BLaER1 (cell line): ENCODE measurements around the gene HOXD8.

Experiments
- H3K27ac ChIP-seq: shearing (Covaris generic); formaldehyde crosslinking; 2 replicates; pipeline ENCODE4 v1.8.1; 2022
- H3K27me3 ChIP-seq: shearing (Covaris generic); formaldehyde crosslinking; 2 replicates; pipeline ENCODE4 v1.8.1; 2022
- H3K36me3 ChIP-seq: shearing (Covaris generic); formaldehyde crosslinking; 2 replicates; pipeline ENCODE4 v1.8.1; 2022
- H3K4me1 ChIP-seq: shearing (Covaris generic); formaldehyde crosslinking; 2 replicates; pipeline ENCODE4 v1.8.1; 2022
- H3K4me2 ChIP-seq: shearing (Covaris generic); formaldehyde crosslinking; 2 replicates; pipeline ENCODE4 v1.8.1; 2022
- H3K4me3 ChIP-seq: shearing (Covaris generic); formaldehyde crosslinking; 2 replicates; pipeline ENCODE4 v1.8.1; 2022
- H3K9ac ChIP-seq: shearing (Covaris generic); formaldehyde crosslinking; 2 replicates; pipeline ENCODE4 v1.8.1; 2022
- H3K9me3 ChIP-seq: shearing (Covaris generic); formaldehyde crosslinking; 2 replicates; pipeline ENCODE4 v1.8.1; 2022
- H4K20me1 ChIP-seq: shearing (Covaris generic); formaldehyde crosslinking; 2 replicates; pipeline ENCODE4 v1.8.1; 2022
- Cebpa-rat ChIP-seq: shearing (Covaris generic); IDR thresholded peaks from 2 replicates; pipeline ENCODE4 v1.8.1; 2022

Gene HOXD8

GRCh38 chr2:176158855-176159662, 29.6 kb downstream of the HOXD8 start:
- Histone ChIP-seq H3K36me3 (no peaks in the 10 kb centered on the region), H4K20me1 (no peaks in the 10 kb centered on the region), H3K9ac (no peak overlapping the region), H3K27ac (no peak overlapping the region), H3K9me3 (peaks cover 75% of the 10 kb centered on the region), H3K27me3 (peaks cover 86% of the 10 kb centered on the region), H3K4me2 (no peak overlapping the region), H3K4me3 (no peak overlapping the region), H3K4me1 (no peaks in the 10 kb centered on the region)
- no peak for TF ChIP-seq Cebpa-rat

GRCh38 chr2:176159663-176160250, 30.3 kb downstream of the HOXD8 start:
- H3K36me3 ChIP-seq, result no peaks in the 10 kb centered on the region
- peaks cover 82% of the 10 kb centered on the region for H3K9me3 ChIP-seq
- no peak overlapping the region for H3K27ac ChIP-seq
- no peak overlapping the region for H3K4me2 ChIP-seq
- H3K9ac ChIP-seq, result no peak overlapping the region
- no peaks in the 10 kb centered on the region for H4K20me1 ChIP-seq
- no peak for TF ChIP-seq Cebpa-rat
- no peak overlapping the region for H3K4me3 ChIP-seq
- no peaks in the 10 kb centered on the region for H3K4me1 ChIP-seq
- H3K27me3 ChIP-seq, result peaks cover 85% of the 10 kb centered on the region

DNA sequence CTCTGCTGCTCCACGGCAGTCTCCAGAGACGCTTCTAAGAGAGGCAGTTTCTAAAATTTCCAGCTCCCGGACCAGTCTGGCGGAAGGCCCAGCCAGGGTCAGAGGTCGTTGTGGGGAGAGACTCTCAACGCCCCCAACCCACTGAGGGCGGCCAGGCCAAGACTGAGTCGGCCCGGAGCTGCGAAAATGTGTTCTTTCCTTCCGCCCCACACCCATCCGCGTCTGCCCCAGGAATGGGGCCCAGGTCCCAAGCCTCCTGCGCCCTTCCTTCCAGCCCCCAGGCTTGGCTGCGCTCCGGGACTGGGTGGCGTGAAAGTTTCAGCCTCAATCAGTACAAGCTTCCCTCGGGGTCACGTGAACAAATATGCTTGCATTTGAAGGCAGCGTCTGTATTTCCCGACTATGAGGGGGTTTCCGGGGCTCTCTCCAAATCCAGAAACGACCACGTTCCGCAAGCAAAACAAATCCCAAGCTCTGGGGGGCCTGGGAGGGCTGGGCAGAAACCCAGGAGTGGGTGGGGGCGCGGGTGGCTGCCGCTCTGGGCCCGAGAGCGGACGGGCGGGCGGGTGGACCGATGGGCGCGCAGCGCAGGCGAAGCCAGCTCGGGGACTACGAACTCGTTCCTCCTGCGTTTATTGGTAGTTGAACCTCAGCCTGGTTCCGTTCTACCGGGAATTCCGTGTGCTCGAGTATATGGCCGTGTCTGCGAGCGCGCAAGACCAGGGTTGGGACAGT, 30.9 kb downstream of the HOXD8 start:
- TF ChIP-seq Cebpa-rat, result no peak
- Histone ChIP-seq H3K4me1 (no peaks in the 10 kb centered on the region), H3K27me3 (peaks cover 85% of the 10 kb centered on the region), H3K36me3 (no peaks in the 10 kb centered on the region), H3K9me3 (peaks cover 89% of the 10 kb centered on the region), H3K4me2 (no peak overlapping the region), H3K4me3 (no peak overlapping the region), H3K9ac (no peak overlapping the region), H4K20me1 (no peaks in the 10 kb centered on the region), H3K27ac (no peak overlapping the region)

GRCh38 chr2:176160986-176161824, 31.7 kb downstream of the HOXD8 start:
- peaks cover 80% of the 10 kb centered on the region for H3K27me3 ChIP-seq
- TF ChIP-seq Cebpa-rat, result no peak
- H3K9me3 ChIP-seq, result peaks cover 90% of the 10 kb centered on the region
- H3K4me2 ChIP-seq, result no peak overlapping the region
- H3K4me3 ChIP-seq, result no peak overlapping the region
- no peak overlapping the region for H3K9ac ChIP-seq
- no peak overlapping the region for H3K27ac ChIP-seq
- no peaks in the 10 kb centered on the region for H4K20me1 ChIP-seq
- H3K36me3 ChIP-seq, result no peaks in the 10 kb centered on the region
- H3K4me1 ChIP-seq, result no peaks in the 10 kb centered on the region

- no peak for TF ChIP-seq Cebpa-rat
- Histone ChIP-seq H3K36me3 (no peaks in the 10 kb centered on the region), H3K4me3 (no peak overlapping the region), H3K9me3 (peaks cover 81% of the 10 kb centered on the region), H3K27me3 (peaks cover 71% of the 10 kb centered on the region), H3K27ac (no peak overlapping the region), H3K4me1 (no peaks in the 10 kb centered on the region), H3K9ac (no peak overlapping the region), H4K20me1 (no peaks in the 10 kb centered on the region), H3K4me2 (no peak overlapping the region)
Observed at GRCh38 chr2:176161825-176162626, 32.5 kb downstream of the HOXD8 start.

GRCh38 chr2:176162911-176163671, 33.6 kb downstream of the HOXD8 start:
- no peak overlapping the region for H3K9ac ChIP-seq
- H3K4me1 ChIP-seq, result no peaks in the 10 kb centered on the region
- no peak overlapping the region for H3K4me2 ChIP-seq
- H3K27ac ChIP-seq, result no peak overlapping the region
- H3K36me3 ChIP-seq, result no peaks in the 10 kb centered on the region
- peaks cover 61% of the 10 kb centered on the region for H3K27me3 ChIP-seq
- TF ChIP-seq Cebpa-rat, result no peak
- no peaks in the 10 kb centered on the region for H4K20me1 ChIP-seq
- H3K9me3 ChIP-seq, result peaks cover 71% of the 10 kb centered on the region
- H3K4me3 ChIP-seq, result no peak overlapping the region

DNA sequence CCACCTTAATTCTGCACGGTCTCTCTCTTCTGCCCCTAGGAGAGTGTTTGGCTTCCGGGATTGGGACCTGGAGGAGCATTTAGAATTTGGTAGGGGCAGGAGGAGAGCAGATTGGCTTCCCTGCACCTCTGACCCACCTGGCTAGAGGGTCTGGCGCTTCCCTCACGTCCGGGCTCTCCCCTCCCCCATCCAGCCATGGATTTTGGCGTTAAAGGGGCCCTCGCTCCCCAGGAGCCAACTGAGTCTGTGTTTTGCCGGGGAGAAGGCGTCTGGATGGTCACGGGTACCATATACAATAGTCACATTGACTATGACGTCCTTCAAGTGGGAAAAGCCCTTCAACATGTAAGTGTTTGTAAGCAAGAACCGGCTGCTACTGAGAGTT, 34.2 kb downstream of the HOXD8 start:
- H3K4me1 ChIP-seq, result no peaks in the 10 kb centered on the region
- peaks cover 55% of the 10 kb centered on the region for H3K27me3 ChIP-seq
- H3K4me3 ChIP-seq, result no peak overlapping the region

GRCh38 chr2:176164201-176164600, 34.7 kb downstream of the HOXD8 start:
- Histone ChIP-seq H3K4me3 (no peak overlapping the region), H3K27me3 (peaks cover 50% of the 10 kb centered on the region), H4K20me1 (no peaks in the 10 kb centered on the region), H3K4me2 (no peak overlapping the region), H3K9ac (no peak overlapping the region), H3K4me1 (no peaks in the 10 kb centered on the region), H3K9me3 (peaks cover 65% of the 10 kb centered on the region), H3K36me3 (no peaks in the 10 kb centered on the region), H3K27ac (no peak overlapping the region)
- TF ChIP-seq Cebpa-rat, result no peak

More for the DNA sequence above, 34.2 kb downstream of the HOXD8 start:
- no peaks in the 10 kb centered on the region for H3K36me3 ChIP-seq
- H3K9me3 ChIP-seq, result peaks cover 67% of the 10 kb centered on the region
- no peak overlapping the region for H3K4me2 ChIP-seq
- TF ChIP-seq Cebpa-rat, result no peak
- no peak overlapping the region for H3K9ac ChIP-seq
- no peaks in the 10 kb centered on the region for H4K20me1 ChIP-seq
- no peak overlapping the region for H3K27ac ChIP-seq
